Metanephros (tissue), 1 donor: ENCODE measurements around the gene HOMER3. TPM values are rescaled to one million over a fixed set of nuclear protein-coding genes. Genes with fewer than 3 reads are reported as not detected.

ENCODE experiments used
- total RNA-seq: library from RNA; depleted of rRNA; stranded (reverse); fragments of >200 nt; gene quantifications from one replicate; pipeline ENCODE4 v1.2.3, GENCODE V29; 2014

Gene HOMER3
- 47.6 TPM for total RNA-seq

DNA sequence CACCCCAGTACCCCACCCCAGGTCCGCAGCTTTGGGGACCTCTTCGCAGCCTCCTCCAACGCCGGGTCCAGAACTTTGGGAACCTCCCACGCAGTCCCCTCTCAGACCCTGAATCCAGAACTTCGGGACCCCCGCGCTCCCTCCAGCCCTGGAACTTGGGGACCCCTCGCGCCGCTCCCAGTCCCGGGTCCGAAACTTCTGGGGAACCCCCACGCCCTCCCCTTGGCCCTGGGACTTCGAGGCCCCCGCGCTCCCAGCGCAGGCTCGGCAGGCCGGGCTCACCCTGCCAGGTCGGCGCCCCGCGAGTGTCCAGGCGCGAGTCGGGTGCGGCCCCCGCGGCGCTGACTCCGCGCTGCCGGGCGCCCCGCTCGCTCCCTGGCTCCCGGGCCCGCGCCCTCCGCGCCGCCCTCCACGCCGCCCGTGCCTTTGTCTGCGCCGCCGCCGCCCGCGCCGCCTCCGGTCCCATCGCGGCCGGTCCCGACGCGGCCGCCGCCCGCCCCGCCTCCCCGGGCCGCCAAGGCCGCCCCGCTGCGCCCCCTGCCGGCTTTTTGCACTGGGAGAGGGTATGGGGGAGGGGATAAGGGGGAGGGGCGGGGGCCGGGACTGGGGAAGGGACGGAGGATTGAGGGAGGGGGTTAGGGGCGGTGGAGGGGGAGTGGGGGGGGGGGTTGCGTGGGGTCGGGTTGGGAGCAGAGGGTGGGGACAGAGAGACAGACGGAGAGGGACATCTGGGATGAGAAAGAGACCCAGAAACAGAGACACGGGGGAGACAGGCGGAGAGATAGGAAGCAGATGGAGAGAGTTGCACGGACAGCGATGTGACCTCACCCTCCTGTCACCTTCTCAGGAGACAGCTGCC is at the start of gene HOMER3:
Gene HOMER3, minus strand, starts transcription at position 449 of the 859 bp plus-strand sequence. CDS start 2,235 bp downstream, outside the sequence.

GRCh38 chr19:18919086-18919899 is 21.7 kb downstream of the HOMER3 start, which contains the start of the genes COPE and DDX49:
Gene COPE (minus strand): TSS chr19:18919387. CDS start chr19:18919348, 39 bp downstream.
Gene DDX49 (plus strand): TSS chr19:18919715. CDS start chr19:18919742, 27 bp downstream.

GRCh38 chr19:18895824-18896341 is 45.1 kb downstream of the HOMER3 start, which contains the start of gene CERS1:
Gene CERS1 (minus strand): TSS chr19:18896158. CDS start chr19:18896072, 86 bp downstream.

Other genes starting within 250 kb of the HOMER3 start
- gene COMP, start 149.9 kb downstream of the HOMER3 start, total RNA-seq = 0.82 TPM
- gene UPF1, start 109.3 kb downstream of the HOMER3 start, total RNA-seq = 83.0 TPM
- 6.8 TPM for gene CERS1, start 45.1 kb downstream of the HOMER3 start, total RNA-seq
- 118 TPM for gene COPE, start 21.8 kb downstream of the HOMER3 start, total RNA-seq
- gene DDX49, start 21.5 kb downstream of the HOMER3 start, total RNA-seq = 43.4 TPM
- gene SUGP2, start 92.3 kb upstream of the HOMER3 start, total RNA-seq = 55.1 TPM
- gene ARMC6, start 92.4 kb upstream of the HOMER3 start, total RNA-seq = 35.1 TPM
- gene SLC25A42, start 122.8 kb upstream of the HOMER3 start, total RNA-seq = 15.6 TPM
- 26.9 TPM for gene TMEM161A, start 197.3 kb upstream of the HOMER3 start, total RNA-seq
- 0.18 TPM for gene MEF2B, start 229.0 kb upstream of the HOMER3 start, total RNA-seq